Hepatocyte (in vitro differentiated cells): Measurements from ENCODE around the gene SORCS2. TPM values are rescaled to one million over a fixed set of nuclear protein-coding genes. Genes with fewer than 3 reads are reported as not detected.

Source experiments
- DNase-seq: peaks from one replicate; pipeline ENCODE4 v3.0.0-alpha.2; 2016; ENCODE audit warnings: low spot score
- H2AFZ ChIP-seq: fragments of 200-600 bp; sonication (generic); 2 replicates; pipeline ENCODE4 v1.6.0; 2016; ENCODE audit warnings: antibody characterized with exemption, mild to moderate bottlenecking
- H3K27ac ChIP-seq: fragments of 200-600 bp; sonication (generic); 2 replicates; pipeline ENCODE4 v1.5.1; 2016; ENCODE audit warnings: mild to moderate bottlenecking
- H3K27me3 ChIP-seq: fragments of 200-600 bp; sonication (generic); 2 replicates; pipeline ENCODE4 v1.6.1; 2016
- H3K36me3 ChIP-seq: fragments of 200-600 bp; sonication (generic); replicated peaks from 2 replicates; pipeline ENCODE4 v1.5.1; 2016; ENCODE audit warnings: low read depth; ENCODE audit not compliant: insufficient read depth
- H3K4me1 ChIP-seq: fragments of 200-600 bp; sonication (generic); 2 replicates; pipeline ENCODE4 v1.5.1; 2016; ENCODE audit warnings: mild to moderate bottlenecking, moderate library complexity; ENCODE audit not compliant: insufficient read depth
- H3K4me2 ChIP-seq: fragments of 200-600 bp; sonication (generic); 2 replicates; pipeline ENCODE4 v1.6.0; 2016
- H3K4me3 ChIP-seq: fragments of 200-600 bp; sonication (generic); 2 replicates; pipeline ENCODE4 v1.5.1; 2016; ENCODE audit warnings: mild to moderate bottlenecking
- H3K79me2 ChIP-seq: fragments of 200-600 bp; sonication (generic); 2 replicates; pipeline ENCODE4 v1.6.0; 2017; ENCODE audit warnings: mild to moderate bottlenecking
- H3K9me2 ChIP-seq: fragments of 200-600 bp; sonication (generic); replicated peaks from 2 replicates; pipeline ENCODE4 v1.6.0; 2017; ENCODE audit warnings: mild to moderate bottlenecking; ENCODE audit not compliant: insufficient read depth
- H3K9me3 ChIP-seq: fragments of 200-600 bp; sonication (generic); 2 replicates; pipeline ENCODE4 v1.5.1; 2016; ENCODE audit warnings: low read depth, mild to moderate bottlenecking
- H4K20me1 ChIP-seq: fragments of 200-600 bp; sonication (generic); 2 replicates; pipeline ENCODE4 v1.6.0; 2016; ENCODE audit warnings: mild to moderate bottlenecking; ENCODE audit not compliant: insufficient read depth, poor library complexity, severe bottlenecking
- EZH2 ChIP-seq: fragments of 200-600 bp; sonication (generic); IDR thresholded peaks from 2 replicates; pipeline ENCODE4 v1.6.1; 2016; ENCODE audit warnings: antibody characterized with exemption, mild to moderate bottlenecking, borderline replicate concordance
- EZH2phosphoT487 ChIP-seq: fragments of 200-600 bp; sonication (generic); IDR thresholded peaks from one replicate; pipeline ENCODE4 v1.6.1; 2018; ENCODE audit warnings: antibody characterized with exemption, mild to moderate bottlenecking, low read depth, moderate library complexity; ENCODE audit not compliant: unreplicated experiment, severe bottlenecking
- WGBS: methylation state at CpG from one replicate; pipeline ENCODE4 v1.1.6; 2016; ENCODE audit warnings: low lambda C conversion rate; ENCODE audit errors: missing lambda C conversion rate; 5-methylcytosine and 5-hydroxymethylcytosine counted together
- polyA plus RNA-seq: library from polyadenylated mRNA; unstranded; fragments of >200 nt; fragmentation: Nextera tagmentation; extraction: Ambion mirVana; gene quantifications from 2 replicates; pipeline ENCODE4 v1.2.1, GENCODE V29; 2016
- total RNA-seq: library from RNA; depleted of rRNA; stranded (reverse); fragments of >200 nt; gene quantifications from 2 replicates; pipeline ENCODE4 v1.2.3, GENCODE V29; 2014
- TF ChIP-seq, protein P1 (sequence below): fragments of 200-600 bp; sonication (generic); IDR thresholded peaks from 2 replicates; pipeline ENCODE4 v1.5.1; 2016; ENCODE audit warnings: antibody characterized with exemption, mild to moderate bottlenecking; ENCODE audit not compliant: poor library complexity

The SORCS2 gene
- total and polyA plus RNA-seq, 2 experiments from 2014 or later = 1.6 to 4.8 TPM

DNA sequence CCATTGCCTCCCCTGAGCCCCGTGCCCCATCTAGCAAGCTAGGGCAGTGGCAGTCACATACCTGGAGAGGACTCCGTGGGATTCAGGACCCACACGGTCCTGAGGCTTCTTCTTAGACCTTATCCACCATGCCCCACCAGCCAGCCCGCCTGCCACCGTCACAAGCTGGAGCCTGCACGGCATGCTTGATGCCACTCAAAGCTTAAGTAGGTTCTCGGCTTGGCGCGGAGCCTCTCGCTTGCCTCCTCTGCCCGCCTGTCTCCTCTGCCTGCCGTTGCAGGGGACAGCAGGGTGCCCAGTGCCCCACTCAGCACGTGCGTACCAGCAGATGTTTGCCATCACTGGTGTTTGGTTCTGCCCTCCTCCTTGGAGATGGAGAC is 228.3 kb downstream of the SORCS2 start:
- 88% methylated on average over 14 of the region's 14 CpGs for WGBS
- Histone ChIP-seq H4K20me1 (no peaks in the 10 kb centered on the region), H3K79me2 (no peaks in the 10 kb centered on the region), H3K9me2 (no peaks in the 10 kb centered on the region), H2AFZ (no peak overlapping the region), H3K36me3 (no peaks in the 10 kb centered on the region), H3K4me2 (no peak overlapping the region), H3K4me3 (no peak overlapping the region), H3K27me3 (no peaks in the 10 kb centered on the region), H3K27ac (no peak overlapping the region), H3K4me1 (no peaks in the 10 kb centered on the region), H3K9me3 (no peaks in the 10 kb centered on the region)
- no peak for TF ChIP-seq EZH2phosphoT487
- TF ChIP-seq, protein P1, sequence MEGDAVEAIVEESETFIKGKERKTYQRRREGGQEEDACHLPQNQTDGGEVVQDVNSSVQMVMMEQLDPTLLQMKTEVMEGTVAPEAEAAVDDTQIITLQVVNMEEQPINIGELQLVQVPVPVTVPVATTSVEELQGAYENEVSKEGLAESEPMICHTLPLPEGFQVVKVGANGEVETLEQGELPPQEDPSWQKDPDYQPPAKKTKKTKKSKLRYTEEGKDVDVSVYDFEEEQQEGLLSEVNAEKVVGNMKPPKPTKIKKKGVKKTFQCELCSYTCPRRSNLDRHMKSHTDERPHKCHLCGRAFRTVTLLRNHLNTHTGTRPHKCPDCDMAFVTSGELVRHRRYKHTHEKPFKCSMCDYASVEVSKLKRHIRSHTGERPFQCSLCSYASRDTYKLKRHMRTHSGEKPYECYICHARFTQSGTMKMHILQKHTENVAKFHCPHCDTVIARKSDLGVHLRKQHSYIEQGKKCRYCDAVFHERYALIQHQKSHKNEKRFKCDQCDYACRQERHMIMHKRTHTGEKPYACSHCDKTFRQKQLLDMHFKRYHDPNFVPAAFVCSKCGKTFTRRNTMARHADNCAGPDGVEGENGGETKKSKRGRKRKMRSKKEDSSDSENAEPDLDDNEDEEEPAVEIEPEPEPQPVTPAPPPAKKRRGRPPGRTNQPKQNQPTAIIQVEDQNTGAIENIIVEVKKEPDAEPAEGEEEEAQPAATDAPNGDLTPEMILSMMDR = no peak
- TF ChIP-seq EZH2 = no peak
- DNase-seq = no peak

DNA sequence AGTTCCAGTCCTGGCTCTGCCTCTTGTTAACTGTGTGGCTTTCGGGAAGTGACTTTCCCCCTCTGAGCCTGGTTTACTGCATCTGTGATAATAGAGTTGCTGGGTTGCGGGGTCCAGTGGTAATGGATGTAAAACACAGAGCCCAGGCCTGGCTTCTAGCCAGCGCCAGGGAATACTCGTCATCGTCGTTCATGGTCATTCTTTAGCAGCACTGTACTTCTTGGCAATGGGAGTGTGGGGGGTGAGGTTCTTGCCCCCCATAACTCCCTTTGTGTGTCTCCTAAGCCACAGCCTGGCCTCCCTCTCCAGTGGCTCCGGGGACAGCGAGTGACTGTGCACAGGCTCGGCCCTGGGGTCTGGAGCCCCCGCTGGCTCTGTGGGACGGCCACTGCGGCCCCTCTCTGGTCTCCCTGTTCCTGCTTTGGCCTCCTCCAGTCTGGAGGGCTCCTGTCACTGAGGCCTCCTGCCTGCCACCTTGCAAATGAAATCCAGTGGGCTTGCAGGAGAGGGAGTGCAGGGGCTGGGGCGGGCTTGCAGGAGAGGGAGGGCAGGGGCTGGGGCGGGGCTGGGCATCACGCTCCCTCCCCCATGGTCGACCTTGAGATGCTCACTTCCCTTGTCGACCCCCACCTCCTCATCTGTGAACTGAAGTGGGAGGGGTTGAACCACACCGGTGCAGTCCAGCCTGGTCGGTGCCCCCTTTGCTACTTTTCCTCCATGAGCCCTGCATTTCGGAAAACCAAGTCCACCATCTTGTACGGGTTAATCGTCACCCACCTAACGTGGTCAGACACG is 229.2 kb downstream of the SORCS2 start:
- Histone ChIP-seq H2AFZ (no peak overlapping the region), H3K36me3 (no peaks in the 10 kb centered on the region), H3K9me3 (no peaks in the 10 kb centered on the region), H3K27ac (no peak overlapping the region), H3K9me2 (no peaks in the 10 kb centered on the region), H3K79me2 (no peaks in the 10 kb centered on the region), H3K4me2 (no peak overlapping the region), H3K4me3 (no peak overlapping the region), H3K4me1 (no peaks in the 10 kb centered on the region), H3K27me3 (no peaks in the 10 kb centered on the region), H4K20me1 (no peaks in the 10 kb centered on the region)
- DNase-seq = no peak
- TF ChIP-seq, protein P1 = no peak
- TF ChIP-seq EZH2phosphoT487 (no peak), EZH2 (no peak)
- WGBS = 95% methylated on average over 22 of the region's 24 CpGs

DNA sequence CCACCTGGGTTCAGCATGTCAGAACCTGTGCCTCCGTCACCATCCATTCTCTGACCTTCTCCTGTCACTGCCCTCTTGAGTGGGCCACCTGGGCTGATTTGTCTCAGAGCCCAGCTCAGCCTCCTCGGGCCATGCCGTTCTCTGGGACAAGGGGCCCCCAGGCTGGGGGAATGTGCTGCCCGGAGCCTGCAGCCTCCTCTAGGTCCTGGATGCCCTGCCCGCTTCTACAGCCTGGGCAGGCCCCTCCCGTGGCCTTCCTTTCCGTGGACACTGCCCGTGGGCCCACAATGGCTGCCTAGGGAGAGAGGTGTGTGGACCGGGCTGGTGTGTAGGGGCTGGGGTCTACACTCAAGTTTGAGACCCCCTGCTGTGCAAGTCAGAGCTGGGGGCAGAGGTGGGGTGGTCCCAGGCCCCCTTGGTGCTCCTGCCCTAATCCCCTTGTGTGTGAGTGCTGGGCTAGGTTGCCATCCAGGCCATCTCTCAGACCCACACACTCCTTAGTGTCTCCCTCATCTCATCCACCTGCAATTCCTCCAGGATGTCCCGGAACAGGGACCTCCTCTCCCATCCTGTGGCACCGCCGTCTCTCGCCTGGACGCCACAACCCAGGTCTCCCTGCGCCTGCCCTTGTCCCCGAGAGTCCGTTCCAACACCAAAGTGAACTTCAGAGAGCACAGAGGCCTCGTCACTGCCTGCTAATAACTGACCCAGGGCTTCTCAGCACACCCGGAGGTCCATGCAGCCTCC is 230.0 kb downstream of the SORCS2 start:
- H3K9me2 ChIP-seq = no peaks in the 10 kb centered on the region
- no peak overlapping the region for H3K4me2 ChIP-seq
- no peaks in the 10 kb centered on the region for H3K9me3 ChIP-seq
- no peak overlapping the region for H3K4me3 ChIP-seq
- H3K36me3 ChIP-seq = no peaks in the 10 kb centered on the region
- no peak overlapping the region for H3K27ac ChIP-seq
- no peak overlapping the region for H2AFZ ChIP-seq
- H3K79me2 ChIP-seq = no peaks in the 10 kb centered on the region
- WGBS = 94% methylated on average over 18 of the region's 19 CpGs
- TF ChIP-seq, protein P1 = no peak
- TF ChIP-seq EZH2 (no peak), EZH2phosphoT487 (no peak)
- no peaks in the 10 kb centered on the region for H4K20me1 ChIP-seq
- no peak for DNase-seq
- H3K27me3 ChIP-seq = no peaks in the 10 kb centered on the region
- H3K4me1 ChIP-seq = no peaks in the 10 kb centered on the region
